Osteoblast (primary cell): Measurements from ENCODE around the gene MAST1. TPM values are rescaled to one million over a fixed set of nuclear protein-coding genes. Genes with fewer than 3 reads are reported as not detected.

Experiments
- DNase-seq: peaks from one replicate; pipeline ENCODE4 v3.0.0; 2011; ENCODE audit warnings: low spot score, mixed read lengths; ENCODE audit not compliant: insufficient read length; ENCODE audit errors: missing footprints
- H2AFZ ChIP-seq: 2 replicates; pipeline ENCODE4 v1.6.0; 2011; ENCODE audit warnings: mild to moderate bottlenecking, low read length
- H3K27ac ChIP-seq: 2 replicates; pipeline ENCODE4 v1.5.1; 2011; ENCODE audit warnings: mild to moderate bottlenecking, low read depth, low read length, moderate library complexity
- H3K27me3 ChIP-seq: 2 replicates; pipeline ENCODE4 v1.6.0; 2012; ENCODE audit warnings: mild to moderate bottlenecking, control low read depth, inconsistent platforms, low read length, moderate library complexity; ENCODE audit not compliant: insufficient read depth
- H3K36me3 ChIP-seq: 2 replicates; pipeline ENCODE4 v1.5.1; 2011; ENCODE audit warnings: mild to moderate bottlenecking, low read length, control low read depth, moderate library complexity; ENCODE audit not compliant: insufficient read depth
- H3K4me1 ChIP-seq: 2 replicates; pipeline ENCODE4 v1.5.1; 2011; ENCODE audit warnings: mild to moderate bottlenecking, low read length, control low read depth, moderate library complexity; ENCODE audit not compliant: insufficient read depth
- H3K4me2 ChIP-seq: 2 replicates; pipeline ENCODE4 v1.6.0; 2011; ENCODE audit warnings: mild to moderate bottlenecking, low read length; ENCODE audit not compliant: insufficient read depth
- H3K4me3 ChIP-seq: fragments of 200-600 bp; sonication (generic); 3 replicates; pipeline ENCODE4 v1.5.1; 2012; ENCODE audit warnings: mild to moderate bottlenecking, low read length, inconsistent platforms; ENCODE audit not compliant: insufficient read depth
- H3K79me2 ChIP-seq: 2 replicates; pipeline ENCODE4 v1.6.0; 2012; ENCODE audit warnings: mild to moderate bottlenecking, low read length, control low read depth, inconsistent platforms; ENCODE audit not compliant: insufficient read depth
- H3K9me3 ChIP-seq: 2 replicates; pipeline ENCODE4 v1.5.1; 2011; ENCODE audit warnings: low read depth, low read length, control low read depth
- H4K20me1 ChIP-seq: 2 replicates; pipeline ENCODE4 v1.6.0; 2012; ENCODE audit warnings: mild to moderate bottlenecking, low read length, control low read depth; ENCODE audit not compliant: insufficient read depth
- total RNA-seq: library from RNA; depleted of rRNA; stranded (reverse); fragments of >200 nt; gene quantifications from 2 replicates; pipeline ENCODE4 v1.2.3, GENCODE V29; 2012
- TF ChIP-seq, protein P1 (sequence below): IDR thresholded peaks from 2 replicates; pipeline ENCODE4 v1.5.1; 2011; ENCODE audit warnings: mild to moderate bottlenecking, low read depth, low read length, moderate library complexity; ENCODE audit errors: extremely low read depth

The MAST1 gene
- total RNA-seq, 1 donor: 0.72 TPM

DNA sequence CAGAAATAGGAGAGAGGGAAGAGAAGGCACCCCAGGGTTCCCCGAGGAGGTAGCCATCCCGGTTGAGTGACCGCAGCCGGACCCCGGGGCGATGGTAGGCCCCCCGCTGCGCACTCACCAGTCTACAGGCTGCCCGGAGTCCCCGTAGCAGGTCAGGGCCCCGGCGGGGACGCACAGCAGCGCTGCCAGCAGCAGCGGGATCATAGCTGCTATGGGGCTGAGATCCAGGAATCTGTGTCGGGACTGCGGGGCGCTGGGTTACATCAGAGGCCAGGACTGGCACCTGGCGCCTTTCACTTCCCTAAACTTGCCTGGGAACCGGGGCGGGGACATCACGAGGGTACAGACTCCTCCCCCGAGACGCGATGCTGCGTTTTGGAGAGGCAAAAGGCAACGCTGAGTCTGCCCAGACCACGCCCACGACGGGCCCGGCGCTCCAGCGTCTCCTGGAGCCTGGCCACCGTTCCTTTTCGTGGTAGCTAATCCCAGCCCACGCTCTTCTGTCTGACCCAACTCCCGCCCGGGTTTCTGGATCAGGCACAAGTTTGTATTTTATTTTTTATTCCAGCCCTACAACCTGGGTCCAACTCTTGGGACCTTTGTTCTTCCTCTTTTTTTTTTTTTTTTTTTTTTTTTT, 43.0 kb downstream of the MAST1 start, which contains the start of gene DNASE2:
DNASE2 (minus strand) TSS at position 278 of the 637 bp plus-strand sequence; CDS start at position 204, 74 bp downstream.
- peak within 1 kb of the TSS; percentile 83 for H3K4me3 ChIP-seq
- H3K79me2 ChIP-seq: no peaks in the 10 kb centered on the region
- H3K4me1 ChIP-seq: peaks cover 6% of the 10 kb centered on the region
- H2AFZ ChIP-seq: peak within 1 kb of the TSS; percentile 94
- no peaks in the 10 kb centered on the region for H4K20me1 ChIP-seq
- peaks cover 9% of the 10 kb centered on the region for H3K9me3 ChIP-seq
- H3K36me3 ChIP-seq: peaks cover 6% of the 10 kb centered on the region
- peak; percentile 100 for DNase-seq
- H3K4me2 ChIP-seq: peak within 1 kb of the TSS; percentile 82
- TF ChIP-seq, protein P1, sequence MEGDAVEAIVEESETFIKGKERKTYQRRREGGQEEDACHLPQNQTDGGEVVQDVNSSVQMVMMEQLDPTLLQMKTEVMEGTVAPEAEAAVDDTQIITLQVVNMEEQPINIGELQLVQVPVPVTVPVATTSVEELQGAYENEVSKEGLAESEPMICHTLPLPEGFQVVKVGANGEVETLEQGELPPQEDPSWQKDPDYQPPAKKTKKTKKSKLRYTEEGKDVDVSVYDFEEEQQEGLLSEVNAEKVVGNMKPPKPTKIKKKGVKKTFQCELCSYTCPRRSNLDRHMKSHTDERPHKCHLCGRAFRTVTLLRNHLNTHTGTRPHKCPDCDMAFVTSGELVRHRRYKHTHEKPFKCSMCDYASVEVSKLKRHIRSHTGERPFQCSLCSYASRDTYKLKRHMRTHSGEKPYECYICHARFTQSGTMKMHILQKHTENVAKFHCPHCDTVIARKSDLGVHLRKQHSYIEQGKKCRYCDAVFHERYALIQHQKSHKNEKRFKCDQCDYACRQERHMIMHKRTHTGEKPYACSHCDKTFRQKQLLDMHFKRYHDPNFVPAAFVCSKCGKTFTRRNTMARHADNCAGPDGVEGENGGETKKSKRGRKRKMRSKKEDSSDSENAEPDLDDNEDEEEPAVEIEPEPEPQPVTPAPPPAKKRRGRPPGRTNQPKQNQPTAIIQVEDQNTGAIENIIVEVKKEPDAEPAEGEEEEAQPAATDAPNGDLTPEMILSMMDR: no peak
- H3K27ac ChIP-seq: no peak within 1 kb of the TSS
- peaks cover 16% of the 10 kb centered on the region for H3K27me3 ChIP-seq

DNA sequence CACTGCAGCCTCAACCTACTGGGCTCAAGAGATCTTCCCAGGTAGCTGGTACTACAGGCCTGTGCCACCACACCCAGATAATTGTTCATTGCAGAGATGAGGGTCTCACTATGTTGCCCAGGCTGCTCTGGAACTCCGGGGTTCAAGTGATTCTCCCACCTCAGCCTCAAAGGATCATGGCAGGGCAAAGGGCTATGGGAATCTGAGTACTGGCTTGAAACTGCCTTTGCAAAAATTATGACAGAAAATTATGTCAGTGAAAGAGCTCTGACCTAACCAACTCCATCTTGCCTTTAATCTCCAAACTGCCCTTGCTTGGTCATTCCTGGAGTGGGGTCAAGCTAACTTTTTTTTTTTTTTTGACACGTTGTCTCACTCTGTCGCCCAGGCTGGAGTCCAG, 44.3 kb downstream of the MAST1 start:
- no peaks in the 10 kb centered on the region for H4K20me1 ChIP-seq
- H2AFZ ChIP-seq: no peak overlapping the region
- no peak for DNase-seq
- peaks cover 9% of the 10 kb centered on the region for H3K9me3 ChIP-seq
- H3K36me3 ChIP-seq: peaks cover 6% of the 10 kb centered on the region
- peaks cover 26% of the 10 kb centered on the region for H3K27me3 ChIP-seq
- no peaks in the 10 kb centered on the region for H3K79me2 ChIP-seq
- H3K4me3 ChIP-seq: no peak overlapping the region
- no peak overlapping the region for H3K27ac ChIP-seq
- H3K4me2 ChIP-seq: no peak overlapping the region
- peaks cover 6% of the 10 kb centered on the region for H3K4me1 ChIP-seq
- TF ChIP-seq, protein P1: no peak

DNA sequence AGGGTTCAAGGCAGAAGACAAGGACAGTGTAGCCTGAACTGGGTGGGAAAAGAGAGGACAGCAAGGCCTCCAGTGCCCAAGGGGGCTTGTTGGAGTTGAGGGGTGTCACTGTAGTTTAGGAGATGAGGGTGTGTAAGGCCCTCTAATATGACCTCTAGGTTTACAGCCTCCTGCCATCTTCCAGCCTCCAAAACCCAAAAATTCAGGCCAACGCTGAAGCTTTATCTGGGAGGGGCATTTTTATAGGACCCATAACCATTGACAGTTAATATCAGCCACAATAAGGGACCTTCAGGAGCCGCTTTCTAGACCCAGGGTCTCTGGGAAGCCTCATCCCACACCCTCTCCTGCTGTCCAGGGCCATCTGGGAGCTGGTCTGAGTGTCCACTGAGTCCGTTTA, 45.9 kb downstream of the MAST1 start:
- peak; percentile 50 for DNase-seq
- Histone ChIP-seq H4K20me1 (no peaks in the 10 kb centered on the region), H3K27me3 (peaks cover 26% of the 10 kb centered on the region), H3K27ac (no peak overlapping the region), H3K9me3 (peaks cover 9% of the 10 kb centered on the region), H3K36me3 (no peaks in the 10 kb centered on the region), H2AFZ (no peak overlapping the region), H3K79me2 (no peaks in the 10 kb centered on the region), H3K4me3 (no peak overlapping the region), H3K4me1 (peaks cover 6% of the 10 kb centered on the region), H3K4me2 (no peak overlapping the region)
- TF ChIP-seq, protein P1: no peak

DNA sequence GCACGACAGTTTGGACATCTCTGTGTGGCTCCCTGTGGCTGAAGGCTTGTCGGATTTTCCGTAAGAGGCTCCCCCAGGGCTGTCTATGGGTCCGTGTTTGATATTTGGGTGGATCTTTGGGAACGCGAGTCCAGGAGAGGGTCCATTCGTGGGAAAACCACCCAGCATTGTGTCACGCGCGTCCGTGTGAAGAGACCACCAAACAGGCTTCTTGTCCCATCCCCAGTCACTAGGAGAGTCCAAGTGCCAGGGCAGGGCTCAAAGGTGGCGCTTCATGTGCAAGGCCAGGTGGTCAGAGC, 46.3 kb downstream of the MAST1 start:
- Histone ChIP-seq H4K20me1 (no peaks in the 10 kb centered on the region), H3K27ac (no peak overlapping the region), H3K79me2 (no peaks in the 10 kb centered on the region), H3K9me3 (peaks cover 9% of the 10 kb centered on the region), H3K27me3 (peaks cover 26% of the 10 kb centered on the region), H2AFZ (no peak overlapping the region), H3K36me3 (no peaks in the 10 kb centered on the region), H3K4me1 (peaks cover 6% of the 10 kb centered on the region), H3K4me2 (no peak overlapping the region), H3K4me3 (no peak overlapping the region)
- TF ChIP-seq, protein P1: no peak
- DNase-seq: peak; percentile 39
